ENCODE data around the gene TREML1.

Gene TREML1

GRCh38 chr6:41136911-41137310 lies 17.2 kb downstream of the TREML1 start:
- POLR2A ChIA-PET, result no interaction called here
- TF ChIP-seq CTCF (IDR thresholded peaks at IDR 0.05; ENCODE audit: control extremely low read depth, extremely low read depth, low read depth, missing control alignments), result no peak

GRCh38 chr6:41135062-41135832 lies 18.9 kb downstream of the TREML1 start:
- ChIA-PET POLR2A (no interaction called here), CTCF (interaction anchor here (1.5 kb wide), 1 partner anchor 176 kb away, joined by 3 read pairs; no protein-coding TSS in a partner anchor)
- no peak for TF ChIP-seq CTCF (IDR thresholded peaks at IDR 0.05; ENCODE audit: control extremely low read depth, extremely low read depth, low read depth, missing control alignments)
- no peak for DNase-seq (ENCODE audit: extremely low spot score)

More at GRCh38 chr6:41136911-41137310, 17.2 kb downstream of the TREML1 start:
- no peak for DNase-seq (ENCODE audit: extremely low spot score)
- CTCF ChIA-PET, result interaction anchor here (1.2 to 1.5 kb wide), 3 partner anchors 16 to 231 kb away, joined by 3 to 4 read pairs (median 3); no protein-coding TSS in a partner anchor

- CTCF ChIA-PET, result interaction anchor here (1.7 kb wide), 1 partner anchor 14 kb away, joined by 5 read pairs; no protein-coding TSS in a partner anchor
- DNase-seq (ENCODE audit: extremely low spot score), result no peak
- TF ChIP-seq CTCF (IDR thresholded peaks at IDR 0.05; ENCODE audit: control extremely low read depth, extremely low read depth, low read depth, missing control alignments), result no peak
- POLR2A ChIA-PET, result no interaction called here
These were observed 21.9 kb downstream of the TREML1 start for GRCh38 chr6:41132254-41132653.

GRCh38 chr6:41125282-41125681 lies 28.9 kb downstream of the TREML1 start:
- ChIA-PET CTCF (interaction anchor here (0.7 to 2.1 kb wide), 4 partner anchors 21 to 153 kb away, joined by 3 to 11 read pairs (median 3); no protein-coding TSS in a partner anchor), POLR2A (no interaction called here)
- no peak for DNase-seq (ENCODE audit: extremely low spot score)
- no peak for TF ChIP-seq CTCF (IDR thresholded peaks at IDR 0.05; ENCODE audit: control extremely low read depth, extremely low read depth, low read depth, missing control alignments)

- CTCF ChIA-PET, result no interaction called here
- TF ChIP-seq CTCF (IDR thresholded peaks at IDR 0.05; ENCODE audit: control extremely low read depth, extremely low read depth, low read depth, missing control alignments), result no peak
- no peak for DNase-seq (ENCODE audit: extremely low spot score)
- POLR2A ChIA-PET, result no interaction called here
These were observed 31.2 kb downstream of the TREML1 start for GRCh38 chr6:41122918-41123317.

GRCh38 chr6:41122373-41122772 lies 31.8 kb downstream of the TREML1 start:
- ChIA-PET CTCF (no interaction called here), POLR2A (no interaction called here)
- DNase-seq (ENCODE audit: extremely low spot score), result no peak

More at GRCh38 chr6:41122373-41122772, 31.8 kb downstream of the TREML1 start:
- TF ChIP-seq CTCF (IDR thresholded peaks at IDR 0.05; ENCODE audit: control extremely low read depth, extremely low read depth, low read depth, missing control alignments), result no peak
